GM23338 (cell line): ENCODE measurements around the gene SERPINE2. TPM values are rescaled to one million over a fixed set of nuclear protein-coding genes. Genes with fewer than 3 reads are reported as not detected.

Experiments used
- EZH2 ChIP-seq: fragments of 200-600 bp; sonication (generic); IDR thresholded peaks from one replicate; pipeline ENCODE4 v1.8.0; 2017; ENCODE audit warnings: antibody characterized with exemption, mild to moderate bottlenecking, low read depth; ENCODE audit not compliant: unreplicated experiment
- NANOG ChIP-seq: IDR thresholded peaks from 2 replicates; pipeline ENCODE4 v1.6.1; 2016; ENCODE audit warnings: antibody characterized with exemption, borderline replicate concordance
- polyA plus RNA-seq: library from polyadenylated mRNA; unstranded; fragments of >200 nt; fragmentation: Nextera tagmentation; extraction: Ambion mirVana; gene quantifications from 2 replicates; pipeline ENCODE4 v1.2.1, GENCODE V29; 2016
- total RNA-seq: library from RNA; depleted of rRNA; stranded (reverse); fragments of >200 nt; shearing (Covaris generic); gene quantifications from 2 replicates; pipeline ENCODE4 v1.2.3, GENCODE V29; 2014
- TF ChIP-seq, protein P1 (sequence below): IDR thresholded peaks from one replicate; pipeline ENCODE4 v1.6.1; 2018; ENCODE audit warnings: antibody characterized with exemption; ENCODE audit not compliant: unreplicated experiment
- TF ChIP-seq, protein P2 (sequence below): fragments of 250-450 bp; sonication (Bioruptor Pico); IDR thresholded peaks from 2 replicates; pipeline ENCODE4 v1.5.0; 2020; ENCODE audit warnings: mild to moderate bottlenecking, moderate library complexity
- TF ChIP-seq, protein P3 (sequence below): IDR thresholded peaks from 2 replicates; pipeline ENCODE4 v1.6.1; 2016; ENCODE audit warnings: antibody characterized with exemption

Gene SERPINE2
- total and polyA plus RNA-seq, 2 experiments from 2014 or later, result 38.6 to 44.2 TPM

DNA sequence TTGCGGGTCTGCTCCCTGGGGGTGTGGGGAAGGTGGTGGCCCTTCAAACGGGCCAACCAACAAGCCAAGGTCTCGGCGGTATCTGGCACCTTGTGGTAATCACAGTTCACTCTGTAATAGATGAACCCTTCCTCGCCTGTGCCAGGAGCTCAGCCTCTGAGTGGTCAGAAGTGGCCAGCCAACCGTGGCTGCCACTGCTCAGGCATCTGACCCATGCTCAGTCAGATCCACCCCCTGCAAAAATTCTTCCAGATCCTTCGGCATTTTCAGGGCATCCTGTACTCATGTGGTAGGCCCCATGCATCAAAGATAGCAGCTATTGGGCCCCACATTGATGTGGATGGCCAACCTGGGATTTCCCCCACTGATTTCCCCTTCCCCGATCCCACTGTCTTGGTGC is 39.6 kb upstream of the SERPINE2 start (continued):
- TF ChIP-seq, protein P1, sequence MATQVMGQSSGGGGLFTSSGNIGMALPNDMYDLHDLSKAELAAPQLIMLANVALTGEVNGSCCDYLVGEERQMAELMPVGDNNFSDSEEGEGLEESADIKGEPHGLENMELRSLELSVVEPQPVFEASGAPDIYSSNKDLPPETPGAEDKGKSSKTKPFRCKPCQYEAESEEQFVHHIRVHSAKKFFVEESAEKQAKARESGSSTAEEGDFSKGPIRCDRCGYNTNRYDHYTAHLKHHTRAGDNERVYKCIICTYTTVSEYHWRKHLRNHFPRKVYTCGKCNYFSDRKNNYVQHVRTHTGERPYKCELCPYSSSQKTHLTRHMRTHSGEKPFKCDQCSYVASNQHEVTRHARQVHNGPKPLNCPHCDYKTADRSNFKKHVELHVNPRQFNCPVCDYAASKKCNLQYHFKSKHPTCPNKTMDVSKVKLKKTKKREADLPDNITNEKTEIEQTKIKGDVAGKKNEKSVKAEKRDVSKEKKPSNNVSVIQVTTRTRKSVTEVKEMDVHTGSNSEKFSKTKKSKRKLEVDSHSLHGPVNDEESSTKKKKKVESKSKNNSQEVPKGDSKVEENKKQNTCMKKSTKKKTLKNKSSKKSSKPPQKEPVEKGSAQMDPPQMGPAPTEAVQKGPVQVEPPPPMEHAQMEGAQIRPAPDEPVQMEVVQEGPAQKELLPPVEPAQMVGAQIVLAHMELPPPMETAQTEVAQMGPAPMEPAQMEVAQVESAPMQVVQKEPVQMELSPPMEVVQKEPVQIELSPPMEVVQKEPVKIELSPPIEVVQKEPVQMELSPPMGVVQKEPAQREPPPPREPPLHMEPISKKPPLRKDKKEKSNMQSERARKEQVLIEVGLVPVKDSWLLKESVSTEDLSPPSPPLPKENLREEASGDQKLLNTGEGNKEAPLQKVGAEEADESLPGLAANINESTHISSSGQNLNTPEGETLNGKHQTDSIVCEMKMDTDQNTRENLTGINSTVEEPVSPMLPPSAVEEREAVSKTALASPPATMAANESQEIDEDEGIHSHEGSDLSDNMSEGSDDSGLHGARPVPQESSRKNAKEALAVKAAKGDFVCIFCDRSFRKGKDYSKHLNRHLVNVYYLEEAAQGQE, result no peak
- TF ChIP-seq NANOG (no peak), EZH2 (no peak)
- TF ChIP-seq, protein P2, sequence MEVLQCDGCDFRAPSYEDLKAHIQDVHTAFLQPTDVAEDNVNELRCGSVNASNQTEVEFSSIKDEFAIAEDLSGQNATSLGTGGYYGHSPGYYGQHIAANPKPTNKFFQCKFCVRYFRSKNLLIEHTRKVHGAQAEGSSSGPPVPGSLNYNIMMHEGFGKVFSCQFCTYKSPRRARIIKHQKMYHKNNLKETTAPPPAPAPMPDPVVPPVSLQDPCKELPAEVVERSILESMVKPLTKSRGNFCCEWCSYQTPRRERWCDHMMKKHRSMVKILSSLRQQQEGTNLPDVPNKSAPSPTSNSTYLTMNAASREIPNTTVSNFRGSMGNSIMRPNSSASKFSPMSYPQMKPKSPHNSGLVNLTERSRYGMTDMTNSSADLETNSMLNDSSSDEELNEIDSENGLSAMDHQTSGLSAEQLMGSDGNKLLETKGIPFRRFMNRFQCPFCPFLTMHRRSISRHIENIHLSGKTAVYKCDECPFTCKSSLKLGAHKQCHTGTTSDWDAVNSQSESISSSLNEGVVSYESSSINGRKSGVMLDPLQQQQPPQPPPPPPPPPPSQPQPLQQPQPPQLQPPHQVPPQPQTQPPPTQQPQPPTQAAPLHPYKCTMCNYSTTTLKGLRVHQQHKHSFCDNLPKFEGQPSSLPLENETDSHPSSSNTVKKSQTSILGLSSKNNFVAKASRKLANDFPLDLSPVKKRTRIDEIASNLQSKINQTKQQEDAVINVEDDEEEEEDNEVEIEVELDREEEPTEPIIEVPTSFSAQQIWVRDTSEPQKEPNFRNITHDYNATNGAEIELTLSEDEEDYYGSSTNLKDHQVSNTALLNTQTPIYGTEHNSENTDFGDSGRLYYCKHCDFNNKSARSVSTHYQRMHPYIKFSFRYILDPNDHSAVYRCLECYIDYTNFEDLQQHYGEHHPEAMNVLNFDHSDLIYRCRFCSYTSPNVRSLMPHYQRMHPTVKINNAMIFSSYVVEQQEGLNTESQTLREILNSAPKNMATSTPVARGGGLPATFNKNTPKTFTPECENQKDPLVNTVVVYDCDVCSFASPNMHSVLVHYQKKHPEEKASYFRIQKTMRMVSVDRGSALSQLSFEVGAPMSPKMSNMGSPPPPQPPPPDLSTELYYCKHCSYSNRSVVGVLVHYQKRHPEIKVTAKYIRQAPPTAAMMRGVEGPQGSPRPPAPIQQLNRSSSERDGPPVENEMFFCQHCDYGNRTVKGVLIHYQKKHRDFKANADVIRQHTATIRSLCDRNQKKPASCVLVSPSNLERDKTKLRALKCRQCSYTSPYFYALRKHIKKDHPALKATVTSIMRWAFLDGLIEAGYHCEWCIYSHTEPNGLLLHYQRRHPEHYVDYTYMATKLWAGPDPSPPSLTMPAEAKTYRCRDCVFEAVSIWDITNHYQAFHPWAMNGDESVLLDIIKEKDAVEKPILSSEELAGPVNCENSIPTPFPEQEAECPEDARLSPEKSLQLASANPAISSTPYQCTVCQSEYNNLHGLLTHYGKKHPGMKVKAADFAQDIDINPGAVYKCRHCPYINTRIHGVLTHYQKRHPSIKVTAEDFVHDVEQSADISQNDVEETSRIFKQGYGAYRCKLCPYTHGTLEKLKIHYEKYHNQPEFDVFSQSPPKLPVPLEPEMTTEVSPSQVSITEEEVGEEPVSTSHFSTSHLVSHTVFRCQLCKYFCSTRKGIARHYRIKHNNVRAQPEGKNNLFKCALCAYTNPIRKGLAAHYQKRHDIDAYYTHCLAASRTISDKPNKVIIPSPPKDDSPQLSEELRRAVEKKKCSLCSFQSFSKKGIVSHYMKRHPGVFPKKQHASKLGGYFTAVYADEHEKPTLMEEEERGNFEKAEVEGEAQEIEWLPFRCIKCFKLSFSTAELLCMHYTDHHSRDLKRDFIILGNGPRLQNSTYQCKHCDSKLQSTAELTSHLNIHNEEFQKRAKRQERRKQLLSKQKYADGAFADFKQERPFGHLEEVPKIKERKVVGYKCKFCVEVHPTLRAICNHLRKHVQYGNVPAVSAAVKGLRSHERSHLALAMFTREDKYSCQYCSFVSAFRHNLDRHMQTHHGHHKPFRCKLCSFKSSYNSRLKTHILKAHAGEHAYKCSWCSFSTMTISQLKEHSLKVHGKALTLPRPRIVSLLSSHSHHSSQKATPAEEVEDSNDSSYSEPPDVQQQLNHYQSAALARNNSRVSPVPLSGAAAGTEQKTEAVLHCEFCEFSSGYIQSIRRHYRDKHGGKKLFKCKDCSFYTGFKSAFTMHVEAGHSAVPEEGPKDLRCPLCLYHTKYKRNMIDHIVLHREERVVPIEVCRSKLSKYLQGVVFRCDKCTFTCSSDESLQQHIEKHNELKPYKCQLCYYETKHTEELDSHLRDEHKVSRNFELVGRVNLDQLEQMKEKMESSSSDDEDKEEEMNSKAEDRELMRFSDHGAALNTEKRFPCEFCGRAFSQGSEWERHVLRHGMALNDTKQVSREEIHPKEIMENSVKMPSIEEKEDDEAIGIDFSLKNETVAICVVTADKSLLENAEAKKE (CRISPR knock-in tag), result no peak
- TF ChIP-seq, protein P3, sequence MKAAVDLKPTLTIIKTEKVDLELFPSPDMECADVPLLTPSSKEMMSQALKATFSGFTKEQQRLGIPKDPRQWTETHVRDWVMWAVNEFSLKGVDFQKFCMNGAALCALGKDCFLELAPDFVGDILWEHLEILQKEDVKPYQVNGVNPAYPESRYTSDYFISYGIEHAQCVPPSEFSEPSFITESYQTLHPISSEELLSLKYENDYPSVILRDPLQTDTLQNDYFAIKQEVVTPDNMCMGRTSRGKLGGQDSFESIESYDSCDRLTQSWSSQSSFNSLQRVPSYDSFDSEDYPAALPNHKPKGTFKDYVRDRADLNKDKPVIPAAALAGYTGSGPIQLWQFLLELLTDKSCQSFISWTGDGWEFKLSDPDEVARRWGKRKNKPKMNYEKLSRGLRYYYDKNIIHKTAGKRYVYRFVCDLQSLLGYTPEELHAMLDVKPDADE, result no peak
